ENCODE data around the gene CD177.

CD177 gene

GRCh38 chr19:43309466-43309865 is 44.0 kb upstream of the CD177 start:
- no peak overlapping the region for H3K27ac ChIP-seq (ENCODE audit: low read length)
- no peaks in the 10 kb centered on the region for H3K36me3 ChIP-seq (replicated peaks; ENCODE audit: low read depth, low read length)
- TF ChIP-seq EZH2phosphoT487 (IDR thresholded peaks at IDR 0.05; ENCODE audit: low read depth) (no peak), CTCF (IDR thresholded peaks at IDR 0.05; ENCODE audit: low read depth, low read length) (no peak)
- no peak overlapping the region for H3K9ac ChIP-seq (ENCODE audit: low read length)
- H3K79me2 ChIP-seq (ENCODE audit: low read length) = no peaks in the 10 kb centered on the region
- H3K27me3 ChIP-seq (ENCODE audit: low read depth, low read length) = peaks cover 53% of the 10 kb centered on the region
- H2AFZ ChIP-seq (ENCODE audit: low read depth, low read length) = no peak overlapping the region
- H3K4me2 ChIP-seq (ENCODE audit: low read length) = no peak overlapping the region
- no peaks in the 10 kb centered on the region for H3K4me1 ChIP-seq (ENCODE audit: low read length)
- no peaks in the 10 kb centered on the region for H3K9me3 ChIP-seq (ENCODE audit: insufficient read depth, low read length)
- no peak overlapping the region for H3K4me3 ChIP-seq (ENCODE audit: low read length)
- H4K20me1 ChIP-seq (ENCODE audit: insufficient read depth, low read length) = no peaks in the 10 kb centered on the region

DNA sequence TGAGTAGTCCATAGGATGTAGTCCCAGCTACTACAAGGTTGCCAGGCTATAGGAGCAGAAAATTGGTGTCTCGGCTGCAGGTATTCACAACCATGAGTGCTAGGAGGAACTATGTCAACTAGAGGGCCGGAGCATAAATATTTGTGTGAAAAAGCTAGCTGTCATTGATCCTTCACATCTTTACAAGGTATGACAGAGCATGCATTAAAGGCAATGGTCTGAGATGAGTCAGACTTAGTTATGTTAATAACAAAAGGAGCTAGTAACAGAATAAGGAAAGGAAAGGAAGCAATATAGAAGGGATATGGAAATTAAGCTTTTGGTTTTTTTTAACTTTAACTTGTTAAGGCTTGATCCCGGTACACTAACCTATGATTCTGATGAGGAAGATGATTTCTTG is 43.3 kb upstream of the CD177 start:
- Histone ChIP-seq H3K36me3 (replicated peaks; ENCODE audit: low read depth, low read length) (no peaks in the 10 kb centered on the region), H3K9me3 (ENCODE audit: insufficient read depth, low read length) (no peaks in the 10 kb centered on the region), H3K4me3 (ENCODE audit: low read length) (no peak overlapping the region), H3K4me2 (ENCODE audit: low read length) (no peak overlapping the region), H3K27ac (ENCODE audit: low read length) (no peak overlapping the region), H4K20me1 (ENCODE audit: insufficient read depth, low read length) (no peaks in the 10 kb centered on the region), H3K27me3 (ENCODE audit: low read depth, low read length) (peaks cover 60% of the 10 kb centered on the region), H3K4me1 (ENCODE audit: low read length) (no peaks in the 10 kb centered on the region), H3K9ac (ENCODE audit: low read length) (no peak overlapping the region), H3K79me2 (ENCODE audit: low read length) (no peaks in the 10 kb centered on the region), H2AFZ (ENCODE audit: low read depth, low read length) (no peak overlapping the region)
- no peak for TF ChIP-seq EZH2phosphoT487 (IDR thresholded peaks at IDR 0.05; ENCODE audit: low read depth)
- no peak for TF ChIP-seq CTCF (IDR thresholded peaks at IDR 0.05; ENCODE audit: low read depth, low read length)

DNA sequence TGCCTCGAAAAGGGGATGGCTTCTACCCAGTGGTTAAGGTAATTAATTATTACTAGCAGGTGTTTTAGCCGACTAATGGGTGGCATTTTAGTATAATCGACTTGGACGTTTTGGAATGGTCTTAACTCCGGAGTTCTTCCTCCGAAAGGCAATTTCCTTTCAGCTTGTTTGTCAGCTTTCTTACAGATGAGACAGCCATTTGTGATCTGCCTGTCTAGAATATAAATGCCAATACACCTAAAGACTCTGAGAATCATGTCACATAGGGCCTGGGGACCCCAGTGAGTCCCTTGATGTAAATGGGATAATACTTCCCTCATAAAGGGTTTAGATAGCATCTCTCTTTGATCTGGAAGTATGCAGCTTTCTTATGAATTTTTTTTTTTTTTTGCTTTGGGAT is 42.2 kb upstream of the CD177 start:
- Histone ChIP-seq H4K20me1 (ENCODE audit: insufficient read depth, low read length) (no peaks in the 10 kb centered on the region), H3K27me3 (ENCODE audit: low read depth, low read length) (peaks cover 63% of the 10 kb centered on the region), H3K9me3 (ENCODE audit: insufficient read depth, low read length) (no peaks in the 10 kb centered on the region), H3K4me3 (ENCODE audit: low read length) (no peak overlapping the region), H3K4me2 (ENCODE audit: low read length) (no peak overlapping the region), H3K9ac (ENCODE audit: low read length) (no peak overlapping the region), H3K27ac (ENCODE audit: low read length) (no peak overlapping the region), H3K36me3 (replicated peaks; ENCODE audit: low read depth, low read length) (no peaks in the 10 kb centered on the region), H3K4me1 (ENCODE audit: low read length) (no peaks in the 10 kb centered on the region), H2AFZ (ENCODE audit: low read depth, low read length) (no peak overlapping the region), H3K79me2 (ENCODE audit: low read length) (no peaks in the 10 kb centered on the region)
- TF ChIP-seq CTCF (IDR thresholded peaks at IDR 0.05; ENCODE audit: low read depth, low read length) (no peak), EZH2phosphoT487 (IDR thresholded peaks at IDR 0.05; ENCODE audit: low read depth) (no peak)

DNA sequence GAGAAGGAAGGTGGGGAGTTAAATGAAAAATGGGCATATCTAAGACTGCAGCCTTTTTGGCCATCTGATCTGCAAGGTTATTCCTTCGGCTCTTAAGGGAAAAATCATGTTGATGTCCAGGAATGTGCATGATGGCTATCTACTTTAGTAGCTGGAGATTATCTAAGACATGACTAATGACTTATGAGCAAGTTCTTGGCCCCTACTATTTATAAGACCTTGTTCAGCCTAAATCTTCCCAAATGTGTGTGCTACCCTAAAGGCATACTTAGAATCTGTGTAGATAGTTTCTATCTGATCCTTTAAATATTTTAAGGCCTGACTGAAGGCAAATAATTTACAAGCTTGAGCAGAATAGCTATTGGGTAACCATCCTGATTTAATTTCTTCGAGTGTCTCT is 41.8 kb upstream of the CD177 start:
- Histone ChIP-seq H3K79me2 (ENCODE audit: low read length) (no peaks in the 10 kb centered on the region), H3K27ac (ENCODE audit: low read length) (no peak overlapping the region), H3K4me2 (ENCODE audit: low read length) (no peak overlapping the region), H3K4me3 (ENCODE audit: low read length) (no peak overlapping the region), H3K4me1 (ENCODE audit: low read length) (no peaks in the 10 kb centered on the region), H4K20me1 (ENCODE audit: insufficient read depth, low read length) (no peaks in the 10 kb centered on the region), H2AFZ (ENCODE audit: low read depth, low read length) (no peak overlapping the region), H3K9me3 (ENCODE audit: insufficient read depth, low read length) (no peaks in the 10 kb centered on the region), H3K9ac (ENCODE audit: low read length) (no peak overlapping the region), H3K27me3 (ENCODE audit: low read depth, low read length) (peaks cover 61% of the 10 kb centered on the region), H3K36me3 (replicated peaks; ENCODE audit: low read depth, low read length) (no peaks in the 10 kb centered on the region)
- TF ChIP-seq EZH2phosphoT487 (IDR thresholded peaks at IDR 0.05; ENCODE audit: low read depth) (no peak), CTCF (IDR thresholded peaks at IDR 0.05; ENCODE audit: low read depth, low read length) (no peak)

Data from OCI-LY3 (cell line).